Spleen (tissue), 11 donors: Measurements from ENCODE around the gene COL19A1. TPM values are rescaled to one million over a fixed set of nuclear protein-coding genes. Genes with fewer than 3 reads are reported as not detected.

Experiments
- DNase-seq: peaks from one replicate; pipeline ENCODE4 v3.0.0-alpha.2; 2020
- H3K27ac ChIP-seq, 8 donors: fragments of 200-600 bp; sonication (generic) in 7 of 8; 1 replicate in 4 of 8; 2 replicates in 4 of 8; pipeline versions ENCODE4 v1.5.0 to v1.8.0; 2016 to 2021; ENCODE audit warnings: inconsistent platforms in 4 of 8, mild to moderate bottlenecking in 4 of 8, moderate library complexity in 1 of 8
- H3K27me3 ChIP-seq, 7 donors: fragments of 200-600 bp; sonication (generic) in 6 of 7; replicated peaks in 1 of 7; 1 replicate in 4 of 7; 2 replicates in 3 of 7; pipeline versions ENCODE4 v1.5.0 to v1.8.0; 2016 to 2021; ENCODE audit warnings: inconsistent platforms in 3 of 7, mild to moderate bottlenecking in 1 of 7
- H3K36me3 ChIP-seq, 6 donors: fragments of 200-600 bp; sonication (generic) in 5 of 6; 1 replicate in 4 of 6; 2 replicates in 2 of 6; pipeline versions ENCODE4 v1.5.0 to v1.8.0; 2016 to 2021; ENCODE audit warnings: inconsistent platforms in 2 of 6
- H3K4me1 ChIP-seq, 6 donors: fragments of 200-600 bp; sonication (generic) in 5 of 6; 1 replicate in 3 of 6; 2 replicates in 3 of 6; pipeline versions ENCODE4 v1.5.0 to v1.8.0; 2016 to 2021; ENCODE audit warnings: inconsistent platforms in 3 of 6
- H3K4me3 ChIP-seq, 8 donors: fragments of 200-600 bp; sonication (generic) in 7 of 8; 1 replicate in 4 of 8; 2 replicates in 4 of 8; pipeline versions ENCODE4 v1.5.0 to v1.8.0; 2016 to 2021; ENCODE audit warnings: inconsistent platforms in 4 of 8, mild to moderate bottlenecking in 4 of 8, moderate library complexity in 2 of 8
- H3K9me3 ChIP-seq, 8 donors: fragments of 200-600 bp; sonication (generic) in 7 of 8; 1 replicate in 4 of 8; 2 replicates in 4 of 8; pipeline versions ENCODE4 v1.5.0 to v1.8.0; 2016 to 2021; ENCODE audit warnings: inconsistent platforms in 4 of 8
- CTCF ChIP-seq, 11 experiments: fragments of 200-600 bp in 7 of 11; fragments of 450-650 bp in 4 of 11; sonication (generic) in 4 of 11; IDR thresholded peaks in 8 of 11; conservative IDR thresholded peaks in 3 of 11; 1 replicate in 7 of 11; 2 replicates in 4 of 11; pipeline versions ENCODE4 v1.4.0 to v1.8.0; 2016 to 2021; ENCODE audit warnings: antibody characterized with exemption in 11 of 11, inconsistent platforms in 4 of 11, mild to moderate bottlenecking in 1 of 11
- POLR2A ChIP-seq, 3 donors: fragments of 450-650 bp; IDR thresholded peaks; one replicate each; pipeline ENCODE4 v1.5.1; 2017; ENCODE audit warnings: antibody characterized with exemption in 3 of 3, mild to moderate bottlenecking in 1 of 3
- POLR2AphosphoS5 ChIP-seq, 3 donors: sonication (generic); formaldehyde crosslinking; IDR thresholded peaks; one replicate each; pipeline ENCODE4 v1.5.1; 2017; ENCODE audit warnings: antibody characterized with exemption in 3 of 3
- WGBS, 5 donors: extraction: QIAGEN DNeasy Blood & Tissue Kit in 3 of 5; methylation state at CpG; one replicate each; pipeline versions ENCODE4 v1.1.5 to v1.1.7; 2013 to 2018; 5-methylcytosine and 5-hydroxymethylcytosine counted together
- intact Hi-C: fragments of 100-400 bp; cut with DNase I; formaldehyde crosslinking; loops from one replicate; pipeline ENCODE4 v1.15.0; 2023; ENCODE audit warnings: low total_unique reads
- polyA plus RNA-seq, 3 donors: library from polyadenylated mRNA; stranded (reverse); fragments of 200-250 nt; gene quantifications; one replicate each; pipeline ENCODE4 v1.2.1, GENCODE V29; 2013
- total RNA-seq, 7 donors: library from RNA; depleted of rRNA in 3 of 7; stranded (reverse); fragments of >200 nt in 3 of 7; fragmentation: NEBNext Ultra II Directional in 4 of 7; extraction: Animal tissue kit (Norgen Biotek cat#: 25700) in 4 of 7; gene quantifications; one replicate each; pipeline versions ENCODE4 v1.1.0 to v1.2.1, GENCODE V29; 2016 to 2021
- donor health status: healthy with polysubstance abuse.
- donor health status: DM: no; HTN: no; CAD: no; lungs with moderate emphysema.
- donor health status: DM: no; HTN: no; CAD: no.
- donor health status: Bipolar disorder and iron deficiency.
- donor health status: healthy.
- donor health status: DM: no; HTN: no; CAD: no.
- donor health status: DM: yes; HTN: yes; CAD: no.

COL19A1 gene
- total and polyA plus RNA-seq, 10 donors, result 0.48 to 14.5 (median 10.2) TPM

GRCh38 chr6:70246118-70246517, 379.8 kb downstream of the COL19A1 start:
- WGBS, 5 donors, result 86 to 94% (median 91%) methylated on average over 7 of the region's 7 CpGs
- Histone ChIP-seq H3K27ac (no peak overlapping the region), H3K27me3 (peaks cover 0 to 6% (median 0%) of the 10 kb centered on the region in 7 donors), H3K9me3 (no peaks in the 10 kb centered on the region), H3K36me3 (no peaks in the 10 kb centered on the region), H3K4me1 (no peaks in the 10 kb centered on the region), H3K4me3 (no peak overlapping the region)
- intact Hi-C loops, result no loop called here
- no peak for TF ChIP-seq POLR2A (IDR thresholded peaks at IDR 0.05)
- TF ChIP-seq CTCF (IDR thresholded peaks at IDR 0.05 in 8 of 11, conservative IDR thresholded peaks at IDR 0.05 in 3 of 11), result no peak
- no peak for TF ChIP-seq POLR2AphosphoS5 (IDR thresholded peaks at IDR 0.05)
- no peak for DNase-seq

- H3K36me3 ChIP-seq, result no peaks in the 10 kb centered on the region
- H3K4me3 ChIP-seq, result no peak overlapping the region
- no peak for DNase-seq
- intact Hi-C loops, result no loop called here
- peaks cover 0 to 6% (median 0%) of the 10 kb centered on the region in 7 donors for H3K27me3 ChIP-seq
- no peak overlapping the region for H3K27ac ChIP-seq
- TF ChIP-seq POLR2A (IDR thresholded peaks at IDR 0.05) (no peak), POLR2AphosphoS5 (IDR thresholded peaks at IDR 0.05) (no peak), CTCF (IDR thresholded peaks at IDR 0.05 in 8 of 11, conservative IDR thresholded peaks at IDR 0.05 in 3 of 11) (no peak)
- no peaks in the 10 kb centered on the region for H3K9me3 ChIP-seq
- no peaks in the 10 kb centered on the region for H3K4me1 ChIP-seq
- 73 to 85% (median 79%) methylated on average over 2 of the region's 2 CpGs for WGBS, 5 donors
Observed at GRCh38 chr6:70252604-70253003, 386.2 kb downstream of the COL19A1 start.

GRCh38 chr6:70253923-70254322, 387.6 kb downstream of the COL19A1 start:
- DNase-seq, result no peak
- 54 to 78% (median 69%) methylated on average over 3 of the region's 3 CpGs for WGBS, 5 donors
- intact Hi-C loops, result no loop called here

GRCh38 chr6:70254784-70255183, 388.4 kb downstream of the COL19A1 start:
- Histone ChIP-seq H3K27ac (no peak overlapping the region), H3K36me3 (no peaks in the 10 kb centered on the region), H3K4me3 (no peak overlapping the region), H3K9me3 (no peaks in the 10 kb centered on the region), H3K4me1 (no peaks in the 10 kb centered on the region), H3K27me3 (peaks cover 0 to 4% (median 0%) of the 10 kb centered on the region in 7 donors)
- DNase-seq, result no peak
- intact Hi-C loops, result no loop called here
- TF ChIP-seq POLR2A (IDR thresholded peaks at IDR 0.05), result no peak
- no peak for TF ChIP-seq CTCF (IDR thresholded peaks at IDR 0.05 in 8 of 11, conservative IDR thresholded peaks at IDR 0.05 in 3 of 11)
- no peak for TF ChIP-seq POLR2AphosphoS5 (IDR thresholded peaks at IDR 0.05)
- 65 to 80% (median 68%) methylated on average over 2 of the region's 2 CpGs for WGBS, 5 donors

More at GRCh38 chr6:70253923-70254322, 387.6 kb downstream of the COL19A1 start:
- Histone ChIP-seq H3K36me3 (no peaks in the 10 kb centered on the region), H3K9me3 (no peaks in the 10 kb centered on the region), H3K27ac (no peak overlapping the region), H3K27me3 (peaks cover 0 to 6% (median 0%) of the 10 kb centered on the region in 7 donors), H3K4me1 (no peaks in the 10 kb centered on the region), H3K4me3 (no peak overlapping the region)
- TF ChIP-seq POLR2AphosphoS5 (IDR thresholded peaks at IDR 0.05), result no peak
- TF ChIP-seq POLR2A (IDR thresholded peaks at IDR 0.05), result no peak
- TF ChIP-seq CTCF (IDR thresholded peaks at IDR 0.05 in 8 of 11, conservative IDR thresholded peaks at IDR 0.05 in 3 of 11), result no peak
